ENCODE data around the gene EIF2B5. TPM values are rescaled to one million over a fixed set of nuclear protein-coding genes. Genes with fewer than 3 reads are reported as not detected.
A peak's percentile ranks its signal among the peaks of the same experiment; 100 is the strongest.

EIF2B5 gene
- total and polyA plus RNA-seq, 9 of the 15 experiments (the other 6 are each of a cell fraction or from before 2014, with no cell fraction given): 19.1 to 92.4 (median 74.0) TPM

GRCh38 chr3:184133840-184134745 lies 1.1 kb upstream of the EIF2B5 start (continued):
- TF ChIP-seq FOXK2 (conservative IDR thresholded peaks at IDR 0.05 in 1 of 2, IDR thresholded peaks at IDR 0.05 in 1 of 2; ENCODE audit: low read depth in 2 of 2) (0 out of 4 replicates have a peak, but pooled peaks of 1 of the 2 experiments have one; percentile 21), PHB (CRISPR knock-in tag; IDR thresholded peaks at IDR 0.05) (no peak), BMI1 (IDR thresholded peaks at IDR 0.05; ENCODE audit: low read length) (no peak), ZBTB7A (IDR thresholded peaks at IDR 0.05; ENCODE audit: borderline replicate concordance, control insufficient read depth, low read depth, low read length) (0 out of 2 replicates have a peak, but pooled peaks have one; percentile 22), MBD1 (CRISPR knock-in tag; IDR thresholded peaks at IDR 0.05) (no peak), MIER1 (IDR thresholded peaks at IDR 0.05; ENCODE audit: low read depth) (peak; percentile 40; the same call in 1 of the 2 replicates), ZNF121 (CRISPR knock-in tag; conservative IDR thresholded peaks at IDR 0.05) (no peak), FOSL1 (tag; conservative IDR thresholded peaks at IDR 0.05) (0 out of 2 replicates have a peak, but pooled peaks have one; percentile 6), ELF1 (tag; IDR thresholded peaks at IDR 0.05) (peak; percentile 55), CHD4 (IDR thresholded peaks at IDR 0.05; ENCODE audit: insufficient read depth, insufficient replicate concordance, low read depth, low read length, poor library complexity, severe bottlenecking) (no peak), MTA3 (IDR thresholded peaks at IDR 0.05; ENCODE audit: borderline replicate concordance) (peak; percentile 72; the same call in 1 of the 2 replicates), CREB3L1 (IDR thresholded peaks at IDR 0.05; ENCODE audit: borderline replicate concordance, low read depth) (peak; percentile 99), EP400 (IDR thresholded peaks at IDR 0.05) (peak; percentile 97), ZNF347 (CRISPR knock-in tag; IDR thresholded peaks at IDR 0.05; ENCODE audit: low read depth) (no peak), PURB (CRISPR knock-in tag; IDR thresholded peaks at IDR 0.05; ENCODE audit: low read depth) (no peak), KLF10 (CRISPR knock-in tag; IDR thresholded peaks at IDR 0.05) (no peak), SUPT5H (IDR thresholded peaks at IDR 0.05) (peak; percentile 66), MBD2 (IDR thresholded peaks at IDR 0.05; ENCODE audit: borderline replicate concordance, low read depth) (peak; percentile 59; the same call in 1 of the 2 replicates), ZNF584 (CRISPR knock-in tag; IDR thresholded peaks at IDR 0.05; ENCODE audit: low read depth) (peak; percentile 59; the same call in 1 of the 2 replicates), KDM1A (IDR thresholded peaks at IDR 0.05) (peak in 1 of 2 experiments; percentile 15; a peak in 1 of 4 replicates), HDAC1 (IDR thresholded peaks at IDR 0.05) (peak in 1 of 2 experiments; percentile 80; a peak in 2 of 4 replicates)
- TF ChIP-seq, protein P1, sequence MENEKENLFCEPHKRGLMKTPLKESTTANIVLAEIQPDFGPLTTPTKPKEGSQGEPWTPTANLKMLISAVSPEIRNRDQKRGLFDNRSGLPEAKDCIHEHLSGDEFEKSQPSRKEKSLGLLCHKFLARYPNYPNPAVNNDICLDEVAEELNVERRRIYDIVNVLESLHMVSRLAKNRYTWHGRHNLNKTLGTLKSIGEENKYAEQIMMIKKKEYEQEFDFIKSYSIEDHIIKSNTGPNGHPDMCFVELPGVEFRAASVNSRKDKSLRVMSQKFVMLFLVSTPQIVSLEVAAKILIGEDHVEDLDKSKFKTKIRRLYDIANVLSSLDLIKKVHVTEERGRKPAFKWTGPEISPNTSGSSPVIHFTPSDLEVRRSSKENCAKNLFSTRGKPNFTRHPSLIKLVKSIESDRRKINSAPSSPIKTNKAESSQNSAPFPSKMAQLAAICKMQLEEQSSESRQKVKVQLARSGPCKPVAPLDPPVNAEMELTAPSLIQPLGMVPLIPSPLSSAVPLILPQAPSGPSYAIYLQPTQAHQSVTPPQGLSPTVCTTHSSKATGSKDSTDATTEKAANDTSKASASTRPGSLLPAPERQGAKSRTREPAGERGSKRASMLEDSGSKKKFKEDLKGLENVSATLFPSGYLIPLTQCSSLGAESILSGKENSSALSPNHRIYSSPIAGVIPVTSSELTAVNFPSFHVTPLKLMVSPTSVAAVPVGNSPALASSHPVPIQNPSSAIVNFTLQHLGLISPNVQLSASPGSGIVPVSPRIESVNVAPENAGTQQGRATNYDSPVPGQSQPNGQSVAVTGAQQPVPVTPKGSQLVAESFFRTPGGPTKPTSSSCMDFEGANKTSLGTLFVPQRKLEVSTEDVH (IDR thresholded peaks at IDR 0.05; ENCODE audit: low read depth, partially characterized antibody): peak; percentile 17
